K562 treated with DMSO at 1 percent for 4 hours (cell line): ENCODE results near the gene CLIP2. TPM values are rescaled to one million over a fixed set of nuclear protein-coding genes. Genes with fewer than 3 reads are reported as not detected.

ENCODE experiments used
- total RNA-seq: library from RNA; unstranded; fragments of 300-600 nt; gene quantifications from 2 replicates; pipeline ENCODE4 v1.2.3, GENCODE V29; 2022; ENCODE audit not compliant: insufficient read depth

The CLIP2 gene
- 9.1 and 9.5 TPM in 2 replicates for total RNA-seq

GRCh38 chr7:74289018-74289658, at the start of gene CLIP2:
CLIP2 (plus strand) TSS chr7:74289407; CDS start chr7:74317547, 28,140 bp downstream.

GRCh38 chr7:74254129-74254857, 34.9 kb upstream of the CLIP2 start, which contains the start of gene RFC2:
RFC2 (minus strand) TSS chr7:74254399; CDS start chr7:74254383, 16 bp downstream.

GRCh38 chr7:74453322-74454011, 164.3 kb downstream of the CLIP2 start, which contains the start of gene GTF2IRD1:
GTF2IRD1 (plus strand) TSS chr7:74453906; CDS start chr7:74508081, 54,175 bp downstream.

Other genes with a start within 250 kb of the CLIP2 start
- gene LIMK1, start 205.6 kb upstream of the CLIP2 start, total RNA-seq, result 14.0 and 16.8 TPM in 2 replicates
- 367 and 380 TPM in 2 replicates for gene EIF4H, start 115.1 kb upstream of the CLIP2 start, total RNA-seq
- gene LAT2, start 79.4 kb upstream of the CLIP2 start, total RNA-seq, result 1.7 TPM in 1 of 2 replicates, not detected in the other
- gene RFC2, start 35.0 kb upstream of the CLIP2 start, total RNA-seq, result 111 and 114 TPM in 2 replicates
- gene GTF2IRD1, start 164.5 kb downstream of the CLIP2 start, total RNA-seq, result 24.8 and 29.7 TPM in 2 replicates